Endothelial cell of umbilical vein (primary cell): ENCODE results near the gene ZNF362. TPM values are rescaled to one million over a fixed set of nuclear protein-coding genes. Genes with fewer than 3 reads are reported as not detected.
A peak's percentile ranks its signal among the peaks of the same experiment; 100 is the strongest.

Experiments
- BruUV-seq: library from RNA; stranded (reverse); fragments of 400-500 nt; replicated peaks from 2 replicates; lab custom pipeline; 2021; lab: Mats Ljungman, UMichigan
- CTCF ChIA-PET: fragments of 300-600, 350-600 bp; sonication (Branson Sonifier 250); formaldehyde crosslinking; loops from one replicate; lab custom pipeline; 2021; ENCODE audit warnings: antibody characterized with exemption, inconsistent platforms; lab: Charles Lee
- POLR2A ChIA-PET: fragments of 300-600, 350-600 bp; sonication (Branson Sonifier 250); formaldehyde crosslinking; loops from one replicate; lab custom pipeline; 2021; ENCODE audit warnings: antibody characterized with exemption, inconsistent platforms; lab: Charles Lee
- DNase-seq: peaks from one replicate; pipeline ENCODE4 v3.0.0-alpha.2; 2011; ENCODE audit warnings: low read depth, low spot score
- FAIRE-seq: peaks from 2 replicates; lab custom pipeline; 2011; peaks lifted over from hg19 to GRCh38; lab: Jason Lieb, UNC
- H2AFZ ChIP-seq: 2 replicates; pipeline ENCODE4 v1.6.0; 2012; ENCODE audit warnings: low read depth, low read length, control low read depth, inconsistent platforms
- H3K27ac ChIP-seq: 2 replicates; pipeline ENCODE4 v1.5.1; 2011; ENCODE audit warnings: low read depth, mild to moderate bottlenecking, control low read depth, low read length, moderate library complexity; ENCODE audit not compliant: insufficient read depth
- H3K27me3 ChIP-seq, 2 experiments: 2 replicates each; pipeline versions ENCODE4 v1.6.0 to v1.6.1; 2011; ENCODE audit warnings: low read length in 2 of 2, mixed read lengths in 1 of 2; ENCODE audit not compliant: control insufficient read depth in 2 of 2, insufficient read depth in 2 of 2
- H3K36me3 ChIP-seq, 2 experiments: 2 replicates in 1 of 2; 3 replicates in 1 of 2; pipeline ENCODE4 v1.5.1; 2011; ENCODE audit warnings: low read length in 2 of 2, mild to moderate bottlenecking in 1 of 2, moderate library complexity in 1 of 2; ENCODE audit not compliant: control insufficient read depth in 2 of 2, insufficient read depth in 2 of 2; ENCODE audit errors: extremely low read depth in 1 of 2
- H3K4me1 ChIP-seq: 3 replicates; pipeline ENCODE4 v1.5.1; 2011; ENCODE audit warnings: mild to moderate bottlenecking, low read length; ENCODE audit not compliant: control insufficient read depth, insufficient read depth; ENCODE audit errors: extremely low read depth
- H3K4me2 ChIP-seq: 2 replicates; pipeline ENCODE4 v1.6.1; 2011; ENCODE audit warnings: low read length, control low read depth, mixed read lengths; ENCODE audit not compliant: insufficient read depth
- H3K4me3 ChIP-seq, 3 experiments: fragments of 200-600 bp in 1 of 3; sonication (generic), shearing (Covaris generic) in 1 of 3; replicated peaks in 1 of 3; 2 replicates each; pipeline ENCODE4 v1.5.1; 2011 to 2016; ENCODE audit warnings: control low read depth in 3 of 3, low read length in 3 of 3, mild to moderate bottlenecking in 2 of 3, inconsistent platforms in 1 of 3, low read depth in 1 of 3, moderate library complexity in 1 of 3; ENCODE audit not compliant: insufficient read depth in 1 of 3
- H3K79me2 ChIP-seq: 2 replicates; pipeline ENCODE4 v1.6.0; 2012; ENCODE audit warnings: low read length, inconsistent platforms; ENCODE audit not compliant: control insufficient read depth, insufficient read depth
- H3K9ac ChIP-seq: replicated peaks from 2 replicates; pipeline ENCODE3; 2011; ENCODE audit warnings: low read length, control low read depth; ENCODE audit not compliant: insufficient read depth; ENCODE audit errors: extremely low read depth
- H3K9me1 ChIP-seq: replicated peaks from 3 replicates; pipeline ENCODE4 v1.6.0; 2011; ENCODE audit warnings: mild to moderate bottlenecking, low read length; ENCODE audit not compliant: control insufficient read depth, insufficient read depth; ENCODE audit errors: extremely low read depth
- H3K9me3 ChIP-seq: replicated peaks from 2 replicates; pipeline ENCODE4 v1.5.1; 2012; ENCODE audit warnings: low read length, inconsistent platforms; ENCODE audit not compliant: control insufficient read depth, insufficient read depth
- H4K20me1 ChIP-seq: replicated peaks from 2 replicates; pipeline ENCODE3; 2011; ENCODE audit warnings: mild to moderate bottlenecking, low read length; ENCODE audit not compliant: control insufficient read depth, insufficient read depth; ENCODE audit errors: extremely low read depth
- CTCF ChIP-seq, 2 donors: IDR thresholded peaks; 1 replicate in 1 of 2; 2 replicates in 1 of 2; pipeline ENCODE4 v1.5.1; 2011; ENCODE audit warnings: low read length in 2 of 2, mild to moderate bottlenecking in 2 of 2, moderate library complexity in 2 of 2, control low read depth in 1 of 2, inconsistent platforms in 1 of 2, low read depth in 1 of 2; ENCODE audit not compliant: insufficient read depth in 1 of 2; ENCODE audit errors: extremely low read depth in 1 of 2
- EZH2 ChIP-seq: IDR thresholded peaks from 2 replicates; pipeline ENCODE4 v1.6.1; 2012; ENCODE audit warnings: borderline replicate concordance, low read depth, mild to moderate bottlenecking, moderate library complexity, low read length, inconsistent platforms; ENCODE audit not compliant: severe bottlenecking
- JUN ChIP-seq: IDR thresholded peaks from 2 replicates; pipeline ENCODE4 v1.6.1; 2011; ENCODE audit warnings: borderline replicate concordance, low read depth; ENCODE audit not compliant: insufficient read length, insufficient read depth
- MAX ChIP-seq: IDR thresholded peaks from 2 replicates; pipeline ENCODE4 v1.6.1; 2011; ENCODE audit not compliant: insufficient read depth, insufficient read length
- MYC ChIP-seq: IDR thresholded peaks from one replicate; pipeline ENCODE4 v1.6.1; 2011; ENCODE audit warnings: mild to moderate bottlenecking, low read depth, low read length
- dilution Hi-C: fragments of 300-500 bp; cut with MboI; formaldehyde crosslinking; loops from one replicate; pipeline ENCODE4 v1.15.0; 2019; ENCODE audit warnings: low sequenced_read_pairs; ENCODE audit not compliant: extremely low pct_ligation_motif_present
- intact Hi-C: fragments of 100-400 bp; cut with micrococcal nuclease; formaldehyde crosslinking; loops from one replicate; pipeline ENCODE4 v1.10.0; 2022
- polyA plus RNA-seq, 4 experiments: library from polyadenylated mRNA; depleted of rRNA in 3 of 4; stranded (reverse) in 3 of 4; unstranded in 1 of 4; fragments of >200 nt; gene quantifications; 2 replicates each; pipeline versions ENCODE4 v1.2.1 to v1.2.3, GENCODE V29; 2011 to 2012; ENCODE audit warnings: missing spikeins in 1 of 4
- total RNA-seq: library from RNA; stranded (reverse); gene quantifications from 2 replicates; pipeline ENCODE4 v1.2.3, GENCODE V29; 2021

The ZNF362 gene
- total and polyA plus RNA-seq, 2 donors (not counting 3 experiments of a cell fraction or from before 2014, with no cell fraction given): 28.4 to 35.3 TPM

GRCh38 chr1:33344896-33345560, 88.7 kb downstream of the ZNF362 start:
- dilution Hi-C loops (no loop called here), intact Hi-C loops (no loop called here)
- Histone ChIP-seq H3K4me1 (peaks cover 72% of the 10 kb centered on the region), H3K9me1 (no peaks in the 10 kb centered on the region), H3K36me3 (peaks cover 0 to 5% of the 10 kb centered on the region in 2 experiments), H3K27ac (no peak overlapping the region), H2AFZ (no peak overlapping the region), H3K4me3 (no peak overlapping the region), H3K27me3 (no peaks in the 10 kb centered on the region), H3K9ac (no peak overlapping the region), H3K79me2 (peaks cover 89% of the 10 kb centered on the region), H3K9me3 (no peaks in the 10 kb centered on the region), H4K20me1 (peaks cover 8% of the 10 kb centered on the region), H3K4me2 (peak overlapping the region; percentile 58)
- FAIRE-seq (no peak), DNase-seq (no peak)
- CTCF ChIA-PET: no interaction called here
- BruUV-seq: no TSS peak
- no peak for TF ChIP-seq JUN
- no peak for TF ChIP-seq CTCF (IDR thresholded peaks at IDR 0.05; ENCODE audit: extremely low read depth in 1 of 2, insufficient read depth in 1 of 2, low read depth in 1 of 2, low read length in 2 of 2)
- TF ChIP-seq MYC: no peak
- POLR2A ChIA-PET: interaction anchor here (0.7 kb wide), 1 partner anchor 18 kb away, joined by 3 read pairs; no protein-coding TSS in a partner anchor

GRCh38 chr1:33346533-33346926, 90.2 kb downstream of the ZNF362 start:
- Histone ChIP-seq H2AFZ (no peak overlapping the region), H3K9ac (peak overlapping the region; percentile 55), H3K27ac (peak overlapping the region; percentile 94), H3K9me3 (no peaks in the 10 kb centered on the region), H3K79me2 (peaks cover 74% of the 10 kb centered on the region), H3K36me3 (no peaks in the 10 kb centered on the region), H3K4me3 (peak overlapping the region in 1 of 3 experiments; percentile 95), H3K4me1 (peaks cover 65% of the 10 kb centered on the region), H4K20me1 (peaks cover 2% of the 10 kb centered on the region), H3K9me1 (no peaks in the 10 kb centered on the region), H3K4me2 (peak overlapping the region; percentile 94), H3K27me3 (no peaks in the 10 kb centered on the region)
- POLR2A ChIA-PET: interaction anchor here (1.3 kb wide), 1 partner anchor 8 kb away, joined by 5 read pairs; no protein-coding TSS in a partner anchor
- DNase-seq: no peak
- intact Hi-C loops (no loop called here), dilution Hi-C loops (no loop called here)
- no TSS peak for BruUV-seq
- TF ChIP-seq MAX (no peak), EZH2 (no peak), MYC (no peak), JUN (no peak)
- FAIRE-seq: no peak
- CTCF ChIA-PET: interaction anchor here (1.5 to 1.6 kb wide), 2 partner anchors 8 to 26 kb away, joined by 3 to 6 read pairs; no protein-coding TSS in a partner anchor
